ENCODE data around the gene GNB1. TPM values are rescaled to one million over a fixed set of nuclear protein-coding genes. Genes with fewer than 3 reads are reported as not detected.

The GNB1 gene
- total RNA-seq, 1 experiment from 2014 or later: 339 TPM

- DNase-seq (ENCODE audit: low spot score): no peak
- Mint-ChIP-seq H3K4me1 (no peaks in the 10 kb centered on the region), H3K4me3 (no peak overlapping the region), H3K36me3 (no peaks in the 10 kb centered on the region), H3K27ac (no peak overlapping the region), H3K27me3 (ENCODE audit: low read depth) (no peaks in the 10 kb centered on the region), H3K9me3 (peaks cover 4% of the 10 kb centered on the region)
- POLR2A ChIA-PET: interaction anchor here (0.6 kb wide), 1 partner anchor 527 kb away, joined by 3 read pairs; the partner anchor contains the start of gene CCNL2
- no peak for TF ChIP-seq ZNF219 (CRISPR knock-in tag; IDR thresholded peaks at IDR 0.05; ENCODE audit: borderline replicate concordance)
- no peak for TF ChIP-seq RELA (CRISPR knock-in tag; IDR thresholded peaks at IDR 0.05; ENCODE audit: borderline replicate concordance)
- TF ChIP-seq ESRRA (CRISPR knock-in tag; IDR thresholded peaks at IDR 0.05; ENCODE audit: borderline replicate concordance): no peak
- TF ChIP-seq NFE2L1 (CRISPR knock-in tag; IDR thresholded peaks at IDR 0.05): no peak
- no peak for TF ChIP-seq FOXP1 (CRISPR knock-in tag; IDR thresholded peaks at IDR 0.05; ENCODE audit: borderline replicate concordance)
- CTCF ChIA-PET: interaction anchor here (0.6 to 3.4 kb wide), 8 partner anchors 14 to 297 kb away, joined by 3 to 23 read pairs (median 4); no protein-coding TSS in a partner anchor
- no peak for ATAC-seq
Observed at GRCh38 chr1:1925437-1926345, 34.8 kb upstream of the GNB1 start.

GRCh38 chr1:1924849-1925248 is 34.0 kb upstream of the GNB1 start:
- ChIA-PET CTCF (interaction anchor here (0.6 to 3.4 kb wide), 5 partner anchors 13 to 296 kb away, joined by 3 to 23 read pairs (median 5); no protein-coding TSS in a partner anchor), POLR2A (no interaction called here)
- H3K4me3 Mint-ChIP-seq: no peak overlapping the region
- peaks cover 4% of the 10 kb centered on the region for H3K9me3 Mint-ChIP-seq
- ATAC-seq (no peak), DNase-seq (ENCODE audit: low spot score) (no peak)
- H3K4me1 Mint-ChIP-seq: no peaks in the 10 kb centered on the region
- no peak for TF ChIP-seq JUN (CRISPR knock-in tag; IDR thresholded peaks at IDR 0.05)
- TF ChIP-seq NR2C2 (CRISPR knock-in tag; IDR thresholded peaks at IDR 0.05): no peak
- TF ChIP-seq FOXP1 (CRISPR knock-in tag; IDR thresholded peaks at IDR 0.05; ENCODE audit: borderline replicate concordance): no peak
- TF ChIP-seq ARID4B (CRISPR knock-in tag; IDR thresholded peaks at IDR 0.05; ENCODE audit: borderline replicate concordance): no peak
- TF ChIP-seq ZNF263 (CRISPR knock-in tag; IDR thresholded peaks at IDR 0.05; ENCODE audit: low read depth): no peak
- no peak for TF ChIP-seq USF1 (CRISPR knock-in tag; IDR thresholded peaks at IDR 0.05)
- TF ChIP-seq ETV6 (CRISPR knock-in tag; IDR thresholded peaks at IDR 0.05): no peak
- TF ChIP-seq ZNF512 (CRISPR knock-in tag; IDR thresholded peaks at IDR 0.05; ENCODE audit: borderline replicate concordance): no peak
- TF ChIP-seq ZNF317 (CRISPR knock-in tag; IDR thresholded peaks at IDR 0.05; ENCODE audit: borderline replicate concordance, low read depth): no peak
- no peaks in the 10 kb centered on the region for H3K27me3 Mint-ChIP-seq (ENCODE audit: low read depth)
- no peak overlapping the region for H3K27ac Mint-ChIP-seq
- H3K36me3 Mint-ChIP-seq: no peaks in the 10 kb centered on the region

- no peak for ATAC-seq
- CTCF ChIA-PET: interaction anchor here (1.0 to 3.4 kb wide), 6 partner anchors 15 to 246 kb away, joined by 3 to 23 read pairs (median 4); no protein-coding TSS in a partner anchor
- no peak for DNase-seq (ENCODE audit: low spot score)
- no peak overlapping the region for H3K4me3 Mint-ChIP-seq
- H3K9me3 Mint-ChIP-seq: peaks cover 4% of the 10 kb centered on the region
- no peaks in the 10 kb centered on the region for H3K27me3 Mint-ChIP-seq (ENCODE audit: low read depth)
- POLR2A ChIA-PET: no interaction called here
- H3K36me3 Mint-ChIP-seq: no peaks in the 10 kb centered on the region
- H3K4me1 Mint-ChIP-seq: no peaks in the 10 kb centered on the region
- H3K27ac Mint-ChIP-seq: no peak overlapping the region
- TF ChIP-seq ATF6 (CRISPR knock-in tag; IDR thresholded peaks at IDR 0.05): no peak
- TF ChIP-seq ZNF317 (CRISPR knock-in tag; IDR thresholded peaks at IDR 0.05; ENCODE audit: borderline replicate concordance, low read depth): no peak
- no peak for TF ChIP-seq USF2 (CRISPR knock-in tag; IDR thresholded peaks at IDR 0.05)
- no peak for TF ChIP-seq TCF7 (CRISPR knock-in tag; IDR thresholded peaks at IDR 0.05; ENCODE audit: low read depth)
- no peak for TF ChIP-seq ATF1 (CRISPR knock-in tag; IDR thresholded peaks at IDR 0.05)
Observed at GRCh38 chr1:1924386-1924785, 33.5 kb upstream of the GNB1 start.

All from WTC11 (cell line).